Progenitor cell of endocrine pancreas (in vitro differentiated cells): Measurements from ENCODE around the gene RAP1B. TPM values are rescaled to one million over a fixed set of nuclear protein-coding genes. Genes with fewer than 3 reads are reported as not detected.

Experiments
- DNase-seq: peaks from one replicate; pipeline ENCODE4 v3.0.0; 2021; ENCODE audit warnings: low spot score; ENCODE audit not compliant: unreplicated experiment
- H3K27ac Mint-ChIP-seq: 2 replicates; pipeline ENCODE4 v1.8.0; 2021; ENCODE audit warnings: mild to moderate bottlenecking, moderate library complexity, mixed read lengths
- H3K27me3 Mint-ChIP-seq: 2 replicates; pipeline ENCODE4 v1.8.0; 2021; ENCODE audit warnings: mixed read lengths
- H3K36me3 Mint-ChIP-seq: 2 replicates; pipeline ENCODE4 v1.8.0; 2022; ENCODE audit warnings: mixed read lengths; ENCODE audit not compliant: insufficient read depth
- H3K4me1 Mint-ChIP-seq: 2 replicates; pipeline ENCODE4 v1.8.0; 2021; ENCODE audit warnings: low read depth, mixed read lengths
- H3K4me3 Mint-ChIP-seq: 2 replicates; pipeline ENCODE4 v1.8.0; 2021; ENCODE audit warnings: low read depth, mild to moderate bottlenecking, moderate library complexity, mixed read lengths
- H3K9me3 Mint-ChIP-seq: 2 replicates; pipeline ENCODE4 v1.8.0; 2021; ENCODE audit warnings: low read depth, mixed read lengths
- total RNA-seq: library from RNA; stranded (reverse); gene quantifications from 2 replicates; pipeline ENCODE4 v1.2.1, GENCODE V29; 2021
- TF ChIP-seq, protein P1 (sequence below): fragments of 200-600 bp; sonication (generic); IDR thresholded peaks from one replicate; pipeline ENCODE4 v1.5.0; 2021; ENCODE audit warnings: antibody characterized with exemption, mild to moderate bottlenecking; ENCODE audit not compliant: unreplicated experiment

Gene RAP1B
- total RNA-seq, 1 donor from 2014 or later = 83.6 TPM

DNA sequence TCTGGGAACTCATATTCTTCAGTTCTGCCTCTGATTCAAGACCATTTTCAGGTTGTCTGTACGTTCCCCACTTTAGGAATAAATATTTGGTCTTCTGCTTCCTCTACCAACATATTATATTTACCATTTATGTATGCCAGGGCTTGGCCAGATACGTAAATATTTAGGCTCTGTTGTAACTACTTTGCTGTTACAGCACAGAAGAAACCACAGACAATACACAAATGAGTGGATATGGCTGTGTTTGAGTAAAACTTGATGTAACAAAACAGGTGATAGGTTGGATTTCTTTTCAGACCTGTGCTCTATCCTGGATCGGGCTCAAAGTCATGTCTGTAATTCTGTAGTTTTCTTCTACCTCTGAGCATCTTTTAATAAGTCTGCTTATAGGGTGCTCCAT, 37.5 kb downstream of the RAP1B start:
- no peak for DNase-seq
- Mint-ChIP-seq H3K36me3 (peaks cover 14% of the 10 kb centered on the region), H3K9me3 (no peaks in the 10 kb centered on the region), H3K27me3 (no peaks in the 10 kb centered on the region), H3K4me3 (no peak overlapping the region), H3K4me1 (peaks cover 1% of the 10 kb centered on the region), H3K27ac (no peak overlapping the region)
- TF ChIP-seq, protein P1, sequence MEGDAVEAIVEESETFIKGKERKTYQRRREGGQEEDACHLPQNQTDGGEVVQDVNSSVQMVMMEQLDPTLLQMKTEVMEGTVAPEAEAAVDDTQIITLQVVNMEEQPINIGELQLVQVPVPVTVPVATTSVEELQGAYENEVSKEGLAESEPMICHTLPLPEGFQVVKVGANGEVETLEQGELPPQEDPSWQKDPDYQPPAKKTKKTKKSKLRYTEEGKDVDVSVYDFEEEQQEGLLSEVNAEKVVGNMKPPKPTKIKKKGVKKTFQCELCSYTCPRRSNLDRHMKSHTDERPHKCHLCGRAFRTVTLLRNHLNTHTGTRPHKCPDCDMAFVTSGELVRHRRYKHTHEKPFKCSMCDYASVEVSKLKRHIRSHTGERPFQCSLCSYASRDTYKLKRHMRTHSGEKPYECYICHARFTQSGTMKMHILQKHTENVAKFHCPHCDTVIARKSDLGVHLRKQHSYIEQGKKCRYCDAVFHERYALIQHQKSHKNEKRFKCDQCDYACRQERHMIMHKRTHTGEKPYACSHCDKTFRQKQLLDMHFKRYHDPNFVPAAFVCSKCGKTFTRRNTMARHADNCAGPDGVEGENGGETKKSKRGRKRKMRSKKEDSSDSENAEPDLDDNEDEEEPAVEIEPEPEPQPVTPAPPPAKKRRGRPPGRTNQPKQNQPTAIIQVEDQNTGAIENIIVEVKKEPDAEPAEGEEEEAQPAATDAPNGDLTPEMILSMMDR = no peak

DNA sequence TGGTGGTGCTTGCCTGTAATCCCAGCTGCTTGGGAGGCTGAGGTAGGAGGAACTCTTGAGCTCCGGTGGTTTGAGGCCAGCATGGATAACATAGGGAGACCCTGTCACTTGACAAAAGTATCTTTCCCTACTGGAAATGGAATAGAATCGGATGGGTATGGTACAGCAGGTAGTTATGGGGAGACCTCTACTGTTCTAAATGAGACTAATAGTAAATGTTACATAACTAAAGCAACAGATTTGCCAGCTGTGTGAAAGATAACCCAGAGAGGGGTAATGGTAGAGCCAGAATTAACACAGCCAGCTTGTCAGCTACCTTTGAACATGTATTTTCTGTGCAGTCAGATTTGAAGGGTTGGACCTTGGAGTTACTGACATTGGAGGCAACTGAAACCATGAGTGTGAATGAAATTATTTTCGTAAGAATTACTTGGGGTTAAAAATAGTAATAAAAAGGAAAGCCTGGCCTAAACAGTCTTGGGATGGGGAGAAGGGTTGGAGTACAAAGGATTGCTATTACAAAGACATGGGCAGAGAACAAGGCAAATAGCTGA, 54.4 kb downstream of the RAP1B start:
- H3K27me3 Mint-ChIP-seq = no peaks in the 10 kb centered on the region
- no peak for DNase-seq
- H3K36me3 Mint-ChIP-seq = peaks cover 4% of the 10 kb centered on the region
- H3K4me3 Mint-ChIP-seq = no peak overlapping the region
- TF ChIP-seq, protein P1 = no peak
- H3K4me1 Mint-ChIP-seq = peaks cover 2% of the 10 kb centered on the region
- H3K27ac Mint-ChIP-seq = no peak overlapping the region
- no peaks in the 10 kb centered on the region for H3K9me3 Mint-ChIP-seq

DNA sequence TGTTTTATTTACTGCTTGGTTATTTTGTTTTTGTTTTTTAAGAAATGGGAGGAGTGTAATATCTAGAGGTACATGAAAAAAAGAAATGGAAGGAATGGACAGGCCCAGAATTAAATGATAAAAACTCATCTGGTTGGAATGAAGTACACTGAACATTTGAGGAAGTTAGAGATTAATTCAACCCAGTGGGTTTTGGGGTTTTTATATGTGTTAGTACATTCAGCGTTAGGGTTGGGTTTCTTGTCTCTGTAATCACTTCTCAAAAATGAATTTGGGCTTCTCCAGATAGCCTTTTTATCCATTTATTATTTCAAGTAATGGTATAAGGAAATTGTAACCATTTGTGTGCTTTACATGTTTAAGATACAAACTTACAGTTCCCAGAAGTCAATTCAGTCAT, 56.6 kb downstream of the RAP1B start:
- TF ChIP-seq, protein P1 = no peak
- Mint-ChIP-seq H3K4me1 (peaks cover 2% of the 10 kb centered on the region), H3K36me3 (peaks cover 2% of the 10 kb centered on the region), H3K27ac (no peak overlapping the region), H3K4me3 (no peak overlapping the region), H3K27me3 (no peaks in the 10 kb centered on the region), H3K9me3 (no peaks in the 10 kb centered on the region)
- no peak for DNase-seq

DNA sequence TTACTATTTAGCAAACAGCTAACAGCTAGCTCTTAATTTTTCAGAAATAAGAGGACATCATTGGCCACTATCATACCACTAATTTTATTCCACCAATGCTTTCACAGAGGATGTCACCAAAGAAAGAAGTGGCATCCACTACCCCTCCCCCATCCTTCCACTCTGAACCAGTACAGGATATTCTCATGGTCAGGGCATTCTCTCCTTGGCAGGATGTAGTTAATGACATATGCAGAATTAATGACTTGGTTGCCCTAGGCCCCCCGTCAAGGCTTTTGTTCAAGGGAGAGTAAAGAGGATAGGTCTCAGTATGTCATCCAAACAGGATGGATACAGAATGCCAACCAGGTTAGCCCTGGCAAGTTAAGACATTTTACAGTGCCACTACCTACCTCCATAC, 57.2 kb downstream of the RAP1B start:
- no peak for DNase-seq
- Mint-ChIP-seq H3K4me3 (no peak overlapping the region), H3K27ac (no peak overlapping the region), H3K27me3 (no peaks in the 10 kb centered on the region), H3K36me3 (peaks cover 2% of the 10 kb centered on the region), H3K4me1 (peaks cover 2% of the 10 kb centered on the region), H3K9me3 (no peaks in the 10 kb centered on the region)
- TF ChIP-seq, protein P1 = no peak

DNA sequence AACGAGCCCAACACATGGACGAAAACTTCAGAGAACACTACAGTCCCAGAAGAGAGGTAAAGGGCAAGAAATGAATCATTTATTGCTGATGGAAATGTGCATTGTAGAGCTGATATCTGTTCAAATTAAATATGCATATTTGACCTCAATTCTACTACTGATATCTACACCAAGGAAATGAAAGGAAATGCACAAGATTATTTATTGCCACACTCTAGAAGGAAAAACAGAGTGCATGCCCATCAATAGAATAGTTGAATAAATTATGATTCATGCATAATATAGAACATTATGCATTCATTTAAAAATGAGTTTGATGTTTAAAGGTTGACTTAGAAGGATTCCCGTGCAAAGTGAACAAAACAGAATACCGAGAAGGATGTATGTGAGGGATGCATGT, 60.5 kb downstream of the RAP1B start:
- H3K27ac Mint-ChIP-seq = no peak overlapping the region
- DNase-seq = no peak
- H3K9me3 Mint-ChIP-seq = no peaks in the 10 kb centered on the region
- TF ChIP-seq, protein P1 = no peak
- H3K4me1 Mint-ChIP-seq = peaks cover 2% of the 10 kb centered on the region
- H3K27me3 Mint-ChIP-seq = no peaks in the 10 kb centered on the region
- no peak overlapping the region for H3K4me3 Mint-ChIP-seq
- no peaks in the 10 kb centered on the region for H3K36me3 Mint-ChIP-seq
